Measurements from ENCODE around the gene SHISA6.

DNA sequence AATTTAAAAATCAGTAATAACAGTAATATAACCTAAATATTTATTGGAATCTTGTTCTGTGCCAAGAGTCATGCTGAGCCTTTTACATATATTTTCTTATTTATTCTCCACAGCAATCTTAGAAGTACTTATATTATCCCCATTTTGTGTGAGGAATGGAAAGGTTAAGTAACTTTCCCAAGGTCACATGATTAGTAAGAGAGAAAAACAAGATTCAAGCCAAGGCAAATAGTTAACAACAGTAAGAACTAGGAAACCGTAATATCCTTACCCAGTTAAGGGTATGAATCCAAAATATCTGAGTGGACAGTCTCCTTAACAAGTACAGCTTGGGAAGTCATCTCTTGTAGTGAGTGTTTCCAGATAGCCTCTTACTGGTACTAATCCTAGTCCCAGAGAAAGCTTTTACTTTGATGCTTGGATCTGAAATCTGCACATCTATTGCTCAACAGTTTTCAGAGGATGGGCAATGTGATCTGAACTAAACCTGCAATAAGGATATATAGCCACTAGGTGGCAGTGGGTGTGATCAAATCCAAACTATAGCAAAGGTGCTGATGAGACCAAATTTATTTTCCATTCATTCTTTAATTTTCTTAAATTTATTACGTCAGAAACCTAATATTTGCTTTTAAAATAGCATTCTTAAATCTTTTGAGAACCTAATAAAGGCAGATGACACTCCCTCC, 23.3 kb downstream of the SHISA6 start:
- TF ChIP-seq, protein P1, sequence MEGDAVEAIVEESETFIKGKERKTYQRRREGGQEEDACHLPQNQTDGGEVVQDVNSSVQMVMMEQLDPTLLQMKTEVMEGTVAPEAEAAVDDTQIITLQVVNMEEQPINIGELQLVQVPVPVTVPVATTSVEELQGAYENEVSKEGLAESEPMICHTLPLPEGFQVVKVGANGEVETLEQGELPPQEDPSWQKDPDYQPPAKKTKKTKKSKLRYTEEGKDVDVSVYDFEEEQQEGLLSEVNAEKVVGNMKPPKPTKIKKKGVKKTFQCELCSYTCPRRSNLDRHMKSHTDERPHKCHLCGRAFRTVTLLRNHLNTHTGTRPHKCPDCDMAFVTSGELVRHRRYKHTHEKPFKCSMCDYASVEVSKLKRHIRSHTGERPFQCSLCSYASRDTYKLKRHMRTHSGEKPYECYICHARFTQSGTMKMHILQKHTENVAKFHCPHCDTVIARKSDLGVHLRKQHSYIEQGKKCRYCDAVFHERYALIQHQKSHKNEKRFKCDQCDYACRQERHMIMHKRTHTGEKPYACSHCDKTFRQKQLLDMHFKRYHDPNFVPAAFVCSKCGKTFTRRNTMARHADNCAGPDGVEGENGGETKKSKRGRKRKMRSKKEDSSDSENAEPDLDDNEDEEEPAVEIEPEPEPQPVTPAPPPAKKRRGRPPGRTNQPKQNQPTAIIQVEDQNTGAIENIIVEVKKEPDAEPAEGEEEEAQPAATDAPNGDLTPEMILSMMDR (optimal IDR thresholded peaks at IDR 0.05 in 1 of 3, IDR thresholded peaks at IDR 0.05 in 1 of 3, conservative IDR thresholded peaks at IDR 0.05 in 1 of 3; ENCODE audit: extremely low read depth in 1 of 3, insufficient read depth in 2 of 3, low read length in 3 of 3), result peak in 2 of 3 experiments; percentile 28 to 49
- TF ChIP-seq EZH2 (IDR thresholded peaks at IDR 0.05; ENCODE audit: low read length), result no peak
